Hematopoietic multipotent progenitor cell treated with erythropoietin and hydrocortisone succinate and interleukin-3 and kit ligand, for 17 days (in vitro differentiated cells): ENCODE measurements around the gene PSPC1.

Experiments
- DNase-seq: peaks from one replicate; pipeline ENCODE4 v3.0.0-alpha.2; 2015; ENCODE audit warnings: low spot score

PSPC1 gene

DNA sequence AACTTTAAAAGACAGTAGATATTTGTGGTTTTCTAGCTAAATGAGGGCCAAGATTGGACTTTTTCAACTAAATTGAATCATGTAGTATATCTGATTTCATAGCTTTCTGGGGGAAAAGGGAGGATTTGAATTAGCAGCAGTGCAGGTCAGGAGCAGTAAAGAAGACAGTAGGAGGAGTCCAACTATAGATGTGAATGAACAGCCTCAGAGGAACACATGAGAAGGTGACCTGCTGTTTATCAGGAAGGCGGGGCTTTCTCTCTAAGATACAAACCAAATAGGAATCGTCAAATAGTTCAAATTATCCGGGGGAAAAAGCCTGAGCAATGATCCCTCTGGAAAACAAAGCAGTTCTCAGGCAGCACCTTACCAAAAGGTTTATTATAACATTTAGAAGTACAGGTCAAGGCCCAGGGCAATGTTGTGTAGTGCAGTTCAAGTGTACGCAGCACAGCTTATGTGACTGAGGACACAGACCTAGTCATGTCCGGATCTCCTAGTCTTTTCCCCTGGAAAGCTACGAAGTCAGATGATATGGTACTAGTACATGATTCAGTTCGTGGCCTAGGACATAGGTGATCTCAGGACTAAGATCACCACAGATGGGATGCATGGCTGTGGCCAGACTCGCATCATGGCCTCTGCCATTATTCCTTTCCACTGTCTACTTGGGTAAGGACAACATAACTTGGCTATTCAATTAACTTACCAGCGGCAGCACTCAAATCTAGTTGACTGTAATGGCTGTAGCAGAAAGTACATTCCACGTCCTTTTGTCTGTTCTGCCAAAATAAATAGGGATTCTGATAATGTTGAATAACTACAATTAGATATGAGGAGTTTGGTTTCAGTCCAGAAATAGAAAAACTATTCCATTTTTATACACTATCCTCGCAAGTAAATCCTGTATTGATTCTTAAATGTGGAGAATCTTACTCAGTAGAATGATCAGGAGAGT lies 109.0 kb downstream of the PSPC1 start:
- DNase-seq, result no peak

DNA sequence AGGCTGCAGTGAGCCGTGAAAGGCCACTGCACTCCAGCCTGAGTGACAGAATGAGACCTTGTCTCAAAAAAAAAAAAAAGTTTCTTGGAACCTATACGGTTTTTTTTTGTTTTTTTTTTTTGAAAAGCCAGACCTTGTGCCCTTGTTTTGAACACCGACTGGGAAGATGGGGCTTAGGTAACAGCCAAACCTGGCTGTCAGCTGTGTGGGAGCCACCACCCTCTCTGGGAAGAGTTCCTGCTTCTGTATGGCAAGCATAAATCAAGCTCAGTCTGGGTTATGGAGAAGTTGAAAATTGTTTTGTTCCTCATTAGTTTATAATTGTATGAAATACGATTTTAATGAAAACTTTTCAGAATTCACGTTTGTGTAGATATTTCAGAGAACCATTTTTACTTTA lies 109.8 kb downstream of the PSPC1 start:
- no peak for DNase-seq

DNA sequence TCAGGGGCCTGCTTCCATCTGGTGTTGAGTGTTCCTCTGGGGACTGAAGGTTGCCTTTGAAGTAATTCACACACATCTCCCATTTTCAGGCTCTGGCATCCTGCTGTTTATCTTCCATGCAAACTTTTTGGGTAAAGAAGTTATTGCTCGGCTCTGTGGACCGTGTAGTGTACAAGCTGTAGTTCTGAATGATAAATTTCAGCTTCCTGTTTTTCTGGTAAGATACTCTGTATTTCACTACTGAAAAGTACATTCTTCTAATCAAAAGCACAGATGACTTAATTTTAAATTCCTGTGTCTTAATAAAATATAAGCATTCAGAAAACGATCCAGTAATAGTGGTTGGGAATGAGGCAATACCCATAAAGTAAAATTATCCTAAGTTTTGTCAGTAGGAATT lies 112.6 kb downstream of the PSPC1 start:
- no peak for DNase-seq

DNA sequence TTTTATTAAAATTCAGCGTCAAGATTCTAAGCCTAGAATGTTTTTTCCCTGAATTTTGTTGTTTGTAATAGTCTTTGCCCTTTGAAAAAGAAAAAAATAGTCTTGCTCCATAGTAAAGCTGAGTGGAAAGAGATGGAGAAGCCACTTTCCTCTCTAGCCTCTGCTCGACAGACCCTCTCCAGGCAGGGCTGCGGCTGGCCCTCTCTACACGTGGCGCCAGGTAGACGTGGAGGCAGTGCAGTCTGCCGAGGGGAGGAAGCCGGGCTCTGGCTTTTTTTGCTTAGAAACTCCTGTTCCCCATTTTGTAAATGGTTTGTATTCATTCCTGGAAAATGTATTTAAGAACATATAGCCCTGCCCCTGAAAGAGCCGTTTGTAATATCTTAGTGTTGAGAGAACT lies 114.0 kb downstream of the PSPC1 start:
- DNase-seq, result no peak

DNA sequence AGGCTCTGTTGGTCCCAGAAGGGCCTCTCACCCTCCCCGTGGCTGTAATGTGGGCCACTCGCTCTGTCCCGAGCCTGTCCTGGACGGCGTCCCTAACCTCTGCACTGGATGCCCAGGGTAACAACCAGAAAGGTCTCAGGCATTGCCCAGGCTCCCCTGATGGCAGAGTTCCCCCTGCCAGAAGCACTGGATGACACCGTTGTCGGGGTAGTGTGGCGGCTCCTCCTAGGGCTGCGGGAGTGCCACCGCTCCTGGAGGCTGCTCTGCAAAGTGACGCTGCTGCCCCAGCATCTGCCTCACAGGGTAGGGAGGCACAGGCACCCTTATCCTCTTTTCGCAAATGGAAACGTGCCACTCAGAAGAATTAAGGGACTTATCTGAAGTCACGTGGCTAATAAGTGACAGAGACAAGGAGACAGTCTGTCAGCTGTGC lies 117.3 kb downstream of the PSPC1 start:
- DNase-seq, result no peak

DNA sequence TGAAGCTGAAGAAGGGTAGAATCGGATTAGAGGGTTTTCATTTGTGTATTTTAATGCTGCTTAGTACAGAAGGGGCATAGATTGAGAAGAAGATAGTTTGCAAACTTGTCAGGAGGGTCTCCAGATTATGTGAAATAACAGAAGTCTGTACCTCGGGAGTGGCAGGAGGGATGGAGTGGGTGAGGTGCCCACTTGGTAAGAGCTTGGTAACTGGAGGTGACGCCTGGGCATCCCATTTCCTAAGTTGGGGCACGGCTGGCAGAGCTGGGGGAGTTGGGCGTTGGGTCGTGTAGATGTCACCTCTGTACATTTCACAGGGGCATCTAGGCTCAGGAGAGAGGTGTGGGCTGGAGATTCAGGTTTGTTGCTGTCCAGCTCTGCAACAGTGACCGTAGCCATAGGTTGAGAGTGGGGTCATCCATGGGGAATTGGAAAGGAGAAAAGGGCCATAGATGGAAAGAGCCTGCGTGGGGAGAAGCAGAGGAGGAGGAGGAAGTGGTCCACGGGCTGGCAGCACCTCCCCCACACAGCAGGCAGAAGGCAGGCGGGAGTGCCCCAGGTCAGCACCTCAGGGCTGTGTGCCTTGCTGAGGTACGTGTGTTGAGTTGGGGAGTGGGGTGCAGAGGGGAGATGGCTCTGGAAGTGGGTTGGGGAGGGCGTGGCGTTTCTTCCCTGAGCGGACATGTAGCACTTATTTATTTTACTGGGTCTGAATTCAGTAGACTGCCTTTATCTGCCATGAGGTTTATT lies 118.1 kb downstream of the PSPC1 start:
- no peak for DNase-seq

DNA sequence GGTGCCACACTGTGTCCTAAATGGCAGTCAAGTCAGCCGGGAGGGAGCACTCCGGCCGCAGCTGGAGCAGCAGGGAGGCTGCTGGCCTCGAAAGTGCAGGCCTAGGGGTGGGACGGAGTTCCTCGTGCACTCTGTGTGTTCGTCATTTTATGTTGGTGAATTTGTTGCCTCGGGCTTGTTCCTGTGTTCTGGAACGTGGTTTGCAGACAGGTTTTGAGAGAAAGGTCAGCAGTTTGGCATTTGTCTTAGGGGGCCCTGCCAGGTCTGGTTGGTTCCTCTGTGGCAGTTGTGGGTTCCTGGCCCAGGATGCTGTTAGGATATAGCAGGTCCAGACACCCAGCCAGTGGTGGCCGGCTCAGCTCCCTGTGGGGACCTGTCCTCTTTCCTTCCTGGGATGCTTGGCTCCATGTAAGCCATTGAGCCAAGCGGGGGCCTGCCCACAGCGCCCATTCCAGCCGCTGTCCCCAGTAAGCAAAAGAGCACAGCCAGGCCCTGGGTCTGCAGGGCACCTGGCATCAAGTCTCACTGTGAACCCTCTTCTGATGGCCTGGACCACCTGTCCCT lies 119.2 kb downstream of the PSPC1 start:
- DNase-seq, result no peak

DNA sequence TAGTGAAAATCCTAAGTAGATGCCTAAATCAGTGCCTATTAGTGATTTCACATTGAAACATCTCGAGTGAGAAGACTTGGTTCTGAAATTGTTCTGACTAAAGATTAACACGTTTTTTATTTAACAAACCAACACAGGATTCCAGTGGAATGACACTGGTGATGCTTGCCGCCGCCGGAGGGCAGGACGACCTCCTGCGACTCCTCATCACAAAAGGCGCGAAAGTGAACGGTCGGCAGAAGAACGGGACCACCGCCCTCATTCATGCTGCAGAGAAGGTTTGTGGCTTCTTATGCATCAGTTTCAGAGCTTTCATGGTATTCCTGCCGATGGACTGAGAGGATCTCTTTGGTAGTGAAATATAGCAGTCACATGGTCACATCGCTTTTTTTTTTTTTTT lies 121.2 kb downstream of the PSPC1 start:
- DNase-seq, result no peak

DNA sequence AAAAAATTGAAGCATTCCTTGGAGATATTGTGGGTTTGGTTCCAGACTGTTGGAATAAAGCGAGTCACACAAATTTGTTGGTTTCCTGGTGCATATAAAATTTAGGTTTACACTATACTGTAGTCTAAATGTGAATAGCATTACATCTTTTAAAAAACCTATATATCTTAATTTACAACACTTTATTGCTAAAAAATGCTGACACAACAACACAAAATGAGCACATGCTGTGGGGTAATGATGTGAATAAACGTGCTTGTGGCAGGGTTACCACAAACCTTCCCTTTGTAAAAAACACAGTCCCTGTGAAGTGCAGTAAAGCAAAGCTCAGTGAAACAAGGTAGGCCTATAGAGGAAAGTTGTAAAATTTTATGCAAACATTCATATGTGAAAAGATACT lies 121.6 kb downstream of the PSPC1 start:
- DNase-seq, result no peak

DNA sequence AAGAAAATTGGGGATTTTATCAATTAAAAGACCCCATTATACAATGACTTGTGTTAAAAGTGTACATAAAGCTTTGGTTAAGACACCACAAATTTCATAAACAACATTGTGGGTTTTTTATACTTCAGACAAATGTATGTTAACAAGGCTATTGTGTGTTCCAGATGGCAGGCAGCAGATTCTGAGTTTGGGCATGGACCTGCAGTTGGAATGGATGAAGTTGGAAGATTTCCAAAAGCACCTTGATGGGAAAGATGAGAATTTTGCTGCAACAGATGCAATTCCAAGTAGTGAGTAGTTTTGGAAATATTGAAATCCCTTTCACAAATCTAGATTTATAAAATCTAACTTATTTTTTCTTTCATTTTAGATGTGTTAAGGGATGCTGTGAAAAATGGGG lies 123.9 kb downstream of the PSPC1 start:
- DNase-seq, result no peak

DNA sequence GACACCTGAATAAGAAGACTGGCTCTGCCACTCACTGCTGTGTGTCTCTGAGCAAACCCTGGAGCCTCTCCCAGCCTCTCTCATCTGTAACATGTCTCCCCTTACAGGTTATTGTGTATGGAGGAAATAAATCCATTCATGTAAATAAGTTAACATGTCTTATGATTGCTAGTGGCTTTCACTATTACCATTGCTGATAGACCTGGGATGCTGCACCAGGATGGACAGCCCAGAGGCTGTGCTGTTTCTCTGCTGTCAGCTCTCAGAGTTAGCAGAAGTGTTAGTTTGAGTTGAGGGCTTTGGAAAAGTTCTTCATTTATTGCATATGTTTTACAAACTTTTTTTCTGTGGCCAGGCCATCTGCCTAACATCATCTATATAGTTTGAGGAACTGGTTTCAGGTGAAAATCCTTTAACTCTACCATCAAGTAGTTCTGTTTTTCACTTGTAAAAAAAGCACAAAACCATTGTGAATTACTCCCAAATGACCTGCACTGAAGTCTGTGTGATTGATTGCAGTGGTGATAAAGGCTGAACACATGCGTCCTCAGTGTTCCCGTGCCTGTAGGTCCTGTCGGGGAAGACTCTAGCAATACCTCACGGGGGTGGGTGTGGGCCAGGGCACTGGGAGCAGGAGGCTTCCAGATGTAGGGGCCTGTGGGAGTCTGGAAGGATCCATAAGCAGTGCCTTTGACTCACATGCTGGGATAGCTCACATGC lies 124.7 kb downstream of the PSPC1 start:
- no peak for DNase-seq
